GM12892 (cell line): Measurements from ENCODE around the gene BSND.

Experiments used
- DNase-seq: peaks from one replicate; pipeline ENCODE4 v3.0.0; 2011; ENCODE audit not compliant: insufficient read length
- FAIRE-seq: peaks from 2 replicates; lab custom pipeline; 2011; peaks lifted over from hg19 to GRCh38; lab: Jason Lieb, UNC
- POLR2A ChIP-seq: IDR thresholded peaks from 2 replicates; pipeline ENCODE4 v1.6.1; 2011; ENCODE audit warnings: low read depth, low read length, control low read depth
- POLR2AphosphoS5 ChIP-seq: IDR thresholded peaks from 2 replicates; pipeline ENCODE4 v1.6.1; 2011; ENCODE audit warnings: low read depth, low read length, control low read depth
- TAF1 ChIP-seq: IDR thresholded peaks from 2 replicates; pipeline ENCODE4 v1.6.1; 2011; ENCODE audit warnings: low read depth, mild to moderate bottlenecking, control low read depth, low read length, borderline replicate concordance

BSND gene

DNA sequence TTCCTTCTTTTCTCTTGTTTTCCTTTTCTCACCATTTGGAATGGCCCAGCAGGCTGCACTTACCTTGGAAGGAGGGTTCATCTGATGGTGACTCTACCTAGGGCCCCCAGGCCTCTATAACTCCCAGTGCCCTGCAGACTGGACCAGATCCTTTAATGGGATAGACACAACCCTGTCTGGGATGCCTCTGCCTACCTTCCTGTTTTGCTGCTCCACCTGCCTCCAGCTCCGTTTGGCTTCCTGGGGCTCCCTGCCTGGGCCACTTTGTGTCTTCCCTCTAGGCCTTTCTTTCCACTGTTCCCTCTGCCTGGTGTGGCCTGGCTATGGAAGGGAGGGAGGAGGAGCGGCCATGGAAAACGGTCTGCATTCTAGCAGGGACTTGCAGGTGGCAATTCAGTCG is 48.1 kb downstream of the BSND start:
- TF ChIP-seq POLR2AphosphoS5, result no peak
- no peak for TF ChIP-seq TAF1
- TF ChIP-seq POLR2A, result no peak
- FAIRE-seq (no peak), DNase-seq (no peak)

DNA sequence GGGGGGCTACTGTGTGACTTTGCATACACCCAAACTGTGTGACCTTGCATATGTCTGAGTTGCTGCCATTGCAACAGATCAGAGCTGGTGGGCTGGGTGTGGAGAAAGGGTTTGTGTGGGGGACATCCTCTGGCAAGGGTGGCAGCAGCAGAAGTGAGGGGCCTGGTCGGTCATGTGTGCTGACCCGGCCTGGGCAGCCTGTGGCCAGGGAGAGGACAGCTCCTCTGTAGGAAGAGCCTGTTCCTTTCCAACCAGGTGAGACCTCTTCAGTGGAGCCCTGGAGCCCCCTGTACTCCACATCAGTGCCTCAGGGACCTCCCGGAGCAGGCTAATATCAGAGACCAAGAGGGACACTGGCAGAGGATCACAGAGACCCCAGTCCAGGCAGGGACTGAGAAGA is 48.9 kb downstream of the BSND start:
- TF ChIP-seq POLR2AphosphoS5 (no peak), TAF1 (no peak), POLR2A (no peak)
- DNase-seq (no peak), FAIRE-seq (no peak)

DNA sequence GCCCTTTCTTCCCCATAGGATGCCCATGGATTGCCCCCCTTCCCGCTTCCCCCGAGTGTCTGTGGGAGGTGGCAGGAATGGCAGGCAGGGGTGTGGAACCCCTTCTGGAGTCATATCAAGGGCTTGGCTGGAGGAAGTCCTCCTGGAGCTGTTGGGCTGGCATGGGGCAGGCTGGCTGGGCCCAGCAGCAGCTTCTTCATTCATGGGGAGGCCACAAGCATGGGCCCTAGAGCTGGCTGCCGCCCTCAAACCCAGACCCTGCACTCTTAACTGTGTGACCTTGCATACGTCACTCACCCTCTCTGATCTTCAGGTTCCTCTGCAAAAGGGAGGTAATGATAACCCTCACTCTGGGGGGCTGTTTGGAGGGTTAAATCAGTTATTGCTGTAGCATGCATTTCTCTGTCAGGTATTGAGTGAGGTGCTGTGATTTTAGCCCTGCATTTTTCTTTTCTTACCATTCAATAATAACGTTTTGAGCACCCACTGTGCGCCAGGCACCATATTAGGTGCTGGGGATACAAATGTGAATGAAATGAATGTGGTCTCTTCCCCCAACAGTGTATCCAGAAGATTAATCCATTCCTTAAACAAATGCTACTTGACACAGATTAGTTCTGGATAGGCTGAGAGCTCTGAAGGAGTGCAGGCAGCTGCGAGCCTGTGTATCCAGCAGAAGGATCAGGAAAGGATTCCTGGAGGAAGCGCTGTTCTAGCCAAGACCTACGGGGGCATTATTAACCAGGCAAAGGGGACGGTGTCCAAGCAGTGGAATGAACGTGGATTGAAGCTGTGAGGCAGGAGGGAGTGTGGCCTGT is 49.9 kb downstream of the BSND start:
- no peak for TF ChIP-seq POLR2AphosphoS5
- no peak for TF ChIP-seq POLR2A
- TF ChIP-seq TAF1, result no peak
- DNase-seq (no peak), FAIRE-seq (peak; percentile 36)

DNA sequence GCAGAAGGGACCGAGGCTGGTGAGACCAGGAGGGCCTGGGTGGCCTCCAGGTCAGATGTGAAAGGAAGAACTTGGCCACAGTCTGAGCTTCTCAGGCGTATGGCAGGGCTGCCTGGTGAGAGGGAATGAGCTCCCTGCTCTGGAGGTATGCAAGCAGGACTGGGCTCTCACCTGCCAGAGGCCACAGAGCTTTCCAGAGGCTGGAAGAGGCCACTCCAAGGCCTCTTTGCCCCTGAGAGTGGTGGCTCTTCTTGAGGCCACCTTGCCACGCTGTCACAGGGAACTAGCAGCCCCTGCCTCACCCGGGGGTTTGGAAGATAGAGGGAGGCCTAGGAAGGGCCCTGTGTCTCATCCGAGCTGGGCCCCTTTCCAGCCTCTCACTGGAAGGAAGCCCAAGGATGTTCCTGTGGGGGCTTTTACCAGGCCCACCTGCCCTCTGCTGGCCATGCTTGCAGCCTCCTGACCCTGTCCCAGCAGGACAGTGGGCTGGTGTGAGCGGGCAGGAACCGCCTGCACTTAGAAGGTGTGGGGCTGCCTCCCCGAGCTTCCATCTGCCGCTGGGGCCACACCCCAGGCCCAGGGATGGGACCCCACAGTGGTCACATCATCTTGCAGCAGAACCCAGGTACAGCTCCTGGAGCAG is 50.7 kb downstream of the BSND start:
- FAIRE-seq, result no peak
- no peak for DNase-seq
- TF ChIP-seq POLR2A, result no peak
- no peak for TF ChIP-seq TAF1
- TF ChIP-seq POLR2AphosphoS5, result no peak

DNA sequence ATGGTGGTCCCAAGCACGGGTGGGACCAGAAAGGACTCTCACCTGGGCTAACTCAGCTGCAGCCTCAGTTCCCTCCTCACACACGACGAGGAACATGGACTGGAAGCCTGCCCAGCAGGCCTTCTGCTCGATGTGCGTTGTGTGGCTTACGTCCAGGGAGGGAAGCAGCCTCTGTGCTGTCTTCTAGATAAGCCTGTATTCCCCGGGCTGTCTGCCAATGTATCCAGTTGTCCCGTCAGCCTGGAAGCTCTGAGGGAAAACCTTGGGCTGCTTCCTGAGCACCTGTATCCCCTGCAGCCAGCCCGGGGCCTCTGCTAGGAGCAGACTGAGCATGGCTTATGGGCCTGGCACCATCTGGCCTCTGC is 51.2 kb downstream of the BSND start:
- DNase-seq (no peak), FAIRE-seq (no peak)
- TF ChIP-seq POLR2A (no peak), POLR2AphosphoS5 (no peak), TAF1 (no peak)

DNA sequence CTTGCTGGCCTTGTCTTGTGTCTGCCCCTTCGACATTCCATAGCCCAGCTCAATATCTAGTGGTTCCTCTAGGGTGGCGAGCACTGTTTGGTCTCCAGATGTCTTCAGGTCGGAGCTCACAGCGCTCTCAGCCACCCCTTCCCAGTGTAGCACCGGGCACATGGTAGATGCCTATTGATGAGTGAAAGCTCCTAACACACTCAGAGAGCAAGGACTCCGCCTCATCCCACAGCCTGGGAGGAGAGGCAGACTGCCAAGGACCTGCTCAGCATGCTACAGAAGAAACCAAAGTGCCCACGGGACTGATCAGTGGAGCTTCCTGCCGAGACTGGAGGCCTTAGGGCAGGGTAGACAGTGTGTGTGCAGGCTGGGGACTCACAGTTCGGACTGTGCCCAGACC is 51.5 kb downstream of the BSND start:
- TF ChIP-seq TAF1, result no peak
- no peak for TF ChIP-seq POLR2AphosphoS5
- no peak for TF ChIP-seq POLR2A
- FAIRE-seq (no peak), DNase-seq (no peak)

DNA sequence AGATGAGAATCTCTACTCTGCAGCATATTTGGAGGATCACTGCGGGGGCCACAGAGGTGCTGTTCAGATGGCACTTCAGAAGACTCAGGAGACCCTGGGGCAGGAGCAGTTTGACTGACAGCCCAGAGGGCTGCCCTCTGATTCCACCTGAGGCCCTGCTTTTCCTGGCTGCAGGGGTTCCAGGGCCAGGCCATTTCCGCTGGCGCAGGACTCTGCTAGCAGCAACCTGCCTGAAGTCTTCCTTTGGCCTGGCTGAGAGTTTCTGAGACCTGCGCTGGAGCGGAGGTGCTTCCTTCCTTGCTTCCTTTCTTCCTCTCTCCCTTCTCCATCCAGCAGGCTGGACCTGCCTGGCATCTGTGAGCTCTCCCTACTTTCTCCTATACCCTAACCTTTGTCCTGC is 52.4 kb downstream of the BSND start:
- no peak for TF ChIP-seq TAF1
- no peak for TF ChIP-seq POLR2AphosphoS5
- no peak for TF ChIP-seq POLR2A
- DNase-seq, result no peak
- FAIRE-seq, result no peak

DNA sequence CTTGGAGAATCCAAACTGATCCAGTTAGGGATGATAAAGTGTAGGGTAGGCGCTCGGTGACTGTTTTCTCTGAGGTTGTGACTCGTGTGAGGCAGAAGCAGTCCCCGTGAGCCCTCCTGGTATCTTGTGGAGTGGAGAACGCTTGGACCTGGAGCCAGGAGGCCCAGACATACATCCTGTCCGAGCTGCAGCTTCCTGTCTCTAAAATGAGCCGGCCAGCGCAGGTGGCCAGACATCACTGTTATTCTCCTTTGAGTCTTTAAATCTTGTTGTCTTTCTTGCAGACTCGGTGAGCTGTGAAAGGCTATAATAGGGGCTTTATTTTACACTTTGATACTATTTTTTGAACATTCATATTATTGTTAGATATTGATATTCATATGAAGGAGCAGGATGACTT is 52.9 kb downstream of the BSND start:
- TF ChIP-seq TAF1 (no peak), POLR2AphosphoS5 (no peak), POLR2A (no peak)
- DNase-seq, result no peak
- no peak for FAIRE-seq

DNA sequence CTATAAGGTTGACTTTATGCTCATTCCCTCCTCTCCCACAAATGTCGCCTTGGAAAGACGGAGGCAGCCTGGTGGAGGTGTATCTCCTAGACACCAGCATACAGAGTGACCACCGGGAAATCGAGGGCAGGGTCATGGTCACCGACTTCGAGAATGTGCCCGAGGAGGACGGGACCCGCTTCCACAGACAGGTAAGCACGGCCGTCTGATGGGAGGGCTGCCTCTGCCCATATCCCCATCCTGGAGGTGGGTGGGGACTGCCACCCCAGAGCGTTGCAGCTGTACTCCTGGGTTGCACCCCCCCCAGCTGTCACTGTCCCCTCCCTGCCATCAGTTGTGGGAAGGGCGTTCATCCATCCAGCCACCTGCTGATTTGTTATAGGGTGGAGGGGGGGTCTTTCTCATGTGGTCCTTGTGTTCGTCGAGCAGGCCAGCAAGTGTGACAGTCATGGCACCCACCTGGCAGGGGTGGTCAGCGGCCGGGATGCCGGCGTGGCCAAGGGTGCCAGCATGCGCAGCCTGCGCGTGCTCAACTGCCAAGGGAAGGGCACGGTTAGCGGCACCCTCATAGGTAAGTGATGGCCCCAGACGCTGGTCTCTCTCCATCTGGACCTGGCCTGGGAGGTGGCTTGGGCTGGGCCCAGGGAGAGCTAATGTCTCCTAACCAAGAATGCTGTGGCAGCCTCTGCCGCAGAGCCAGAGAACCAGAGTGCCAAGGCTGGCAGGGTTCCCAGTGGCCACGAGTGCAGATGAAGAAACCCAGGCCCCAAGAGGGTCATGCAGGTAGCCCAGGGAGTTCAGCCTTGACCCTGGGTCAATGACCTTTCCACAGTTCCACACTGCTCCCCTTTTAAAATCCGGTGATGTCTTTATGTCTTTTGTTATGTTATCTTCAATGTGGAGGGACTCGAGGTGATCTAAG is 53.7 kb downstream of the BSND start:
- FAIRE-seq, result no peak
- TF ChIP-seq POLR2AphosphoS5, result no peak
- TF ChIP-seq POLR2A, result no peak
- no peak for TF ChIP-seq TAF1
- DNase-seq, result no peak

DNA sequence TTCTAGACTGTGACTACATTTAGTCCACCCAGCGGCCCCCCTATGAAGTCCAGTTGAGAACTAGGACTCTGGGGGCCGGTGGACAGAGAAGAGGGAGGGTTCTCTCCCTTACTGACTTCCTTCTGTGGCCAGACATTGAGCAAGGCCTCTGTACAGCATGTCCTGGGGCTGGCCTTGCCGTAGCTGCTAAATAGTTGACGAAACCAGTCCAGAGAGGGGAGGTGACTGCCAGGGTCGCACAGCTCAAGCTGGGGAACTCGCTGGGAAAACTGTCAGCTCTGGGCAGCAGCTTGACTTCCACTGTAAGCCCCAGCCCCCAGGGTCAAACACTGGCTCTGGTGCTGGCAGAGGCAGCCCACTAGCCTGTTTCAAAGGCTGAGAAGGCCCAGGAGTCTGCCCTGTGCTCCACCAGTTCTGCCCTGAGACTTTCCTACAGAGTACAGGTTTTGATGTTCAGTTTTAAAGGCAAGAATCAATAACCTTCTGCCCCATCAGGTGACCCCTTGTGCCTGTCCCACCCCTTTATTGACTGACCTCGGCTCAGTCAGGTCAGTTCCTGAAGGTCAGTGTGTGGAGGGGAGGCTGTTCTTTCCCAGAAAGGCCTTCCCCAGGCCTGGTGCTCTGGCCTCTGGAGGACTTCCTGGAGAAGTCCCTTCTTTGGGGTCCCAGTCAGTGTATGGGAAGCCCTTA is 54.7 kb downstream of the BSND start:
- DNase-seq, result no peak
- no peak for FAIRE-seq
- TF ChIP-seq POLR2A (no peak), TAF1 (no peak), POLR2AphosphoS5 (no peak)

DNA sequence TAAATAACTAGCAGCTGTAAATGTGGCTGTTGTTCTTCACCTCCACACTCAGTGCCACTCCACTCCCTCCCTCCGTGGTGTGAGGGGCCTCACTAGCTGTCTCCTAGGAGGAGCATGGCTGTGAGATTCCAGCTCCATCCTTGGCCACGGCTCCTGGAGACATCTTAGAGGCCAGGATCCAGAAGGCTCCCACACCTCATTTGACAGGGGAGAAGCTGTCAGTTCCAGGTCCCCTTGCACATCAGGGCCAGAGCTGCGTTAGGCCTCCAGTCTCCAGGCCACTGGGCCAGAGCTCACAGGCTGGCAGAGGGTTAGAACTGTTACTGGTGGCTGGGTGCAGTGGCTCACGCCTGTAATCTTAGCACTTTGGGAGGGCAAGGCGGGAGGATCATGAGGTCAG is 55.7 kb downstream of the BSND start:
- FAIRE-seq (no peak), DNase-seq (no peak)
- TF ChIP-seq POLR2A, result no peak
- TF ChIP-seq TAF1, result no peak
- no peak for TF ChIP-seq POLR2AphosphoS5
